HepG2 (cell line): ENCODE measurements around the gene C6orf136. TPM values are rescaled to one million over a fixed set of nuclear protein-coding genes. Genes with fewer than 3 reads are reported as not detected.

ENCODE experiments used
- ARNT2 ChIP-seq: sonication (generic); formaldehyde crosslinking; IDR thresholded peaks from 2 replicates; pipeline ENCODE4 v1.8.0; 2022; ENCODE audit warnings: mild to moderate bottlenecking, low read depth, missing genetic modification reagents, moderate library complexity
- BCL3 ChIP-seq: sonication (generic); formaldehyde crosslinking; IDR thresholded peaks from 2 replicates; pipeline ENCODE4 v1.5.1; 2020; ENCODE audit warnings: mild to moderate bottlenecking, missing genetic modification reagents, moderate library complexity
- CBX5 ChIP-seq: sonication (generic); formaldehyde crosslinking; IDR thresholded peaks from 2 replicates; pipeline ENCODE4 v1.4.0; 2020; ENCODE audit warnings: missing genetic modification reagents, borderline replicate concordance
- CC2D1A ChIP-seq: sonication (generic); formaldehyde crosslinking; IDR thresholded peaks from 2 replicates; pipeline ENCODE4 v1.8.1; 2023; ENCODE audit warnings: mild to moderate bottlenecking, missing genetic modification reagents
- CREM ChIP-seq, 2 experiments: sonication (generic) in 1 of 2; formaldehyde crosslinking in 1 of 2; IDR thresholded peaks; 2 replicates each; pipeline versions ENCODE4 v1.4.0 to v1.6.1; 2016 to 2020; ENCODE audit warnings: antibody characterized with exemption in 1 of 2, mild to moderate bottlenecking in 1 of 2, missing genetic modification reagents in 1 of 2
- HMG20A ChIP-seq: IDR thresholded peaks from 2 replicates; pipeline ENCODE4 v1.6.1; 2016; ENCODE audit warnings: borderline replicate concordance
- IRF2 ChIP-seq: IDR thresholded peaks from 2 replicates; pipeline ENCODE4 v1.6.1; 2018; ENCODE audit warnings: missing genetic modification reagents, missing compliant biosample characterization
- JUN ChIP-seq: sonication (generic); formaldehyde crosslinking; IDR thresholded peaks from 2 replicates; pipeline ENCODE4 v1.4.0; 2020; ENCODE audit warnings: mild to moderate bottlenecking, missing genetic modification reagents
- KDM5B ChIP-seq: sonication (generic); formaldehyde crosslinking; IDR thresholded peaks from 2 replicates; pipeline ENCODE4 v1.4.0; 2020; ENCODE audit warnings: missing genetic modification reagents, mild to moderate bottlenecking, borderline replicate concordance
- LRRFIP1 ChIP-seq: sonication (generic); formaldehyde crosslinking; conservative IDR thresholded peaks from 2 replicates; pipeline ENCODE4 v1.4.0; 2020; ENCODE audit warnings: missing genetic modification reagents
- MIER2 ChIP-seq: IDR thresholded peaks from 2 replicates; pipeline ENCODE4 v1.6.1; 2016; ENCODE audit warnings: missing biosample characterization, missing genetic modification reagents
- MYC ChIP-seq: sonication (generic); formaldehyde crosslinking; IDR thresholded peaks from 2 replicates; pipeline ENCODE4 v1.9.0; 2021; ENCODE audit warnings: missing genetic modification reagents, borderline replicate concordance
- PATZ1 ChIP-seq: sonication (generic); formaldehyde crosslinking; IDR thresholded peaks from 2 replicates; pipeline ENCODE4 v1.4.0; 2020; ENCODE audit warnings: missing genetic modification reagents
- PRDM15 ChIP-seq: sonication (generic); formaldehyde crosslinking; IDR thresholded peaks from 2 replicates; pipeline ENCODE4 v1.4.0; 2020; ENCODE audit warnings: missing genetic modification reagents
- SIX4 ChIP-seq: sonication (generic); formaldehyde crosslinking; IDR thresholded peaks from 2 replicates; pipeline ENCODE4 v1.4.0; 2020; ENCODE audit warnings: missing genetic modification reagents
- THYN1 ChIP-seq: sonication (generic); formaldehyde crosslinking; IDR thresholded peaks from 2 replicates; pipeline ENCODE4 v1.8.1; 2023; ENCODE audit warnings: low read depth, mild to moderate bottlenecking, moderate library complexity, missing genetic modification reagents, borderline replicate concordance
- ZNF232 ChIP-seq: sonication (generic); formaldehyde crosslinking; IDR thresholded peaks from 2 replicates; pipeline ENCODE4 v1.4.0; 2020; ENCODE audit warnings: missing genetic modification reagents, borderline replicate concordance
- ZNF530 ChIP-seq: sonication (generic); formaldehyde crosslinking; IDR thresholded peaks from 2 replicates; pipeline ENCODE4 v1.5.0; 2020; ENCODE audit warnings: low read depth, mild to moderate bottlenecking, missing genetic modification reagents
- ZNF75D ChIP-seq: sonication (generic); formaldehyde crosslinking; IDR thresholded peaks from 2 replicates; pipeline ENCODE4 v1.8.1; 2023; ENCODE audit warnings: missing genetic modification reagents, mild to moderate bottlenecking, borderline replicate concordance
- polyA plus RNA-seq, 8 experiments: library from polyadenylated mRNA; depleted of rRNA in 3 of 8; stranded (reverse) in 7 of 8; unstranded in 1 of 8; fragments of >200 nt; fragmentation: Illumina TruSeq in 4 of 8; extraction: Trizol in 4 of 8; gene quantifications; 2 replicates each; pipeline versions ENCODE4 v1.2.1 to v1.2.3, GENCODE V29; 2011 to 2016; ENCODE audit warnings: low read depth in 4 of 8, missing spikeins in 1 of 8, mixed read lengths in 1 of 8; ENCODE audit not compliant: insufficient read depth in 1 of 8
- total RNA-seq, 5 experiments: library from RNA; depleted of rRNA; stranded (reverse); fragments of >200 nt; fragmentation: Illumina TruSeq; extraction: Trizol; gene quantifications; 2 replicates each; pipeline ENCODE4 v1.2.3, GENCODE V29; 2016; ENCODE audit warnings: low read depth in 1 of 5

C6orf136 gene
- total and polyA plus RNA-seq, 2 of the 13 experiments (the other 11 are each of a cell fraction or from before 2014, with no cell fraction given), result 12.0 to 26.2 TPM

- TF ChIP-seq PRDM15 (CRISPR knock-in tag) (no peak), IRF2 (CRISPR knock-in tag) (peak; percentile 94), HMG20A (CRISPR knock-in tag) (peak; percentile 33; the same call in 1 of the 2 replicates), ZNF232 (CRISPR knock-in tag) (peak; percentile 29; the same call in 1 of the 2 replicates), THYN1 (CRISPR knock-in tag) (no peak), CC2D1A (CRISPR knock-in tag) (no peak), ARNT2 (CRISPR knock-in tag) (no peak; the same call in 1 of the 2 replicates), JUN (CRISPR knock-in tag) (no peak), ZNF75D (CRISPR knock-in tag) (0 out of 2 replicates have a peak, but pooled peaks have one; percentile 69), MYC (CRISPR knock-in tag) (peak; percentile 62; the same call in 1 of the 2 replicates), PATZ1 (CRISPR knock-in tag) (peak; percentile 16; the same call in 1 of the 2 replicates), CBX5 (peak; percentile 59; the same call in 1 of the 2 replicates), BCL3 (CRISPR knock-in tag) (peak; percentile 36; the same call in 1 of the 2 replicates), ZNF530 (0 out of 2 replicates have a peak, but pooled peaks have one; percentile 47), LRRFIP1 (CRISPR knock-in tag) (no peak), KDM5B (CRISPR knock-in tag) (peak; percentile 74; the same call in 1 of the 2 replicates), CREM (IDR thresholded peaks at IDR 0.05) (peak; percentile 63; the same call in 1 of the 2 replicates), CREM (CRISPR knock-in tag; IDR thresholded peaks at IDR 0.05) (no peak), MIER2 (CRISPR knock-in tag) (peak; percentile 64; the same call in 1 of the 2 replicates), SIX4 (CRISPR knock-in tag) (no peak)
Measured at GRCh38 chr6:30672445-30673253, 25.7 kb downstream of the C6orf136 start, which contains the start of gene DHX16 (continued).
